B cell (primary cell): ENCODE data around the gene SF3B6. TPM values are rescaled to one million over a fixed set of nuclear protein-coding genes. Genes with fewer than 3 reads are reported as not detected.

Experiments
- ATAC-seq: fragments of 200-7000 bp; cut with Tn5 transposase; one replicate; pipeline ENCODE4 v1.10.0; 2021; ENCODE audit warnings: low read depth, mild to moderate bottlenecking, moderate number of reproducible peaks, moderate library complexity
- CTCF ChIA-PET: fragments of 350-600 bp; sonication (Branson Sonifier 250); formaldehyde crosslinking; loops from one replicate; lab custom pipeline; 2021; ENCODE audit warnings: antibody characterized with exemption, inconsistent platforms; lab: Charles Lee
- POLR2A ChIA-PET: fragments of 350-600 bp; sonication (Branson Sonifier 250); formaldehyde crosslinking; loops from one replicate; lab custom pipeline; 2021; ENCODE audit warnings: antibody characterized with exemption; lab: Charles Lee
- DNase-seq: peaks from one replicate; pipeline ENCODE4 v3.0.0; 2013
- H2AFZ ChIP-seq: 2 replicates; pipeline ENCODE4 v1.6.1; 2012; ENCODE audit warnings: mild to moderate bottlenecking, low read depth, low read length; ENCODE audit not compliant: insufficient read depth, poor library complexity, severe bottlenecking
- H3K27ac ChIP-seq, 2 donors: 1 replicate in 1 of 2; 2 replicates in 1 of 2; pipeline ENCODE4 v1.5.1; 2012 to 2013; ENCODE audit warnings: low read length in 2 of 2, mild to moderate bottlenecking in 2 of 2, moderate library complexity in 1 of 2
- H3K27me3 ChIP-seq, 4 experiments: fragments of 200-600 bp in 1 of 4; sonication (generic) in 1 of 4; replicated peaks in 1 of 4; 1 replicate in 2 of 4; 2 replicates in 2 of 4; pipeline versions ENCODE4 v1.6.1 to v1.7.0; 2013 to 2016; ENCODE audit warnings: low read length in 3 of 4, mild to moderate bottlenecking in 2 of 4, mixed read lengths in 1 of 4, moderate library complexity in 1 of 4; ENCODE audit not compliant: insufficient read depth in 4 of 4, control insufficient read depth in 3 of 4; ENCODE audit errors: control extremely low read depth in 1 of 4
- H3K36me3 ChIP-seq, 2 experiments: replicated peaks in 1 of 2; 1 replicate in 1 of 2; 2 replicates in 1 of 2; pipeline versions ENCODE4 v1.6.1 to v1.7.1; 2013; ENCODE audit warnings: low read length in 1 of 2; ENCODE audit not compliant: insufficient read depth in 2 of 2, control insufficient read depth in 1 of 2; ENCODE audit errors: control extremely low read depth in 1 of 2, extremely low read depth in 1 of 2
- H3K4me1 ChIP-seq, 2 donors: fragments of 200-600 bp in 1 of 2; sonication (generic) in 1 of 2; 1 replicate in 1 of 2; 2 replicates in 1 of 2; pipeline versions ENCODE4 v1.5.1 to v1.6.1; 2013 to 2017; ENCODE audit warnings: low read length in 2 of 2; ENCODE audit not compliant: control insufficient read depth in 2 of 2, insufficient read depth in 2 of 2
- H3K4me2 ChIP-seq: replicated peaks from 2 replicates; pipeline ENCODE3; 2012; ENCODE audit warnings: mild to moderate bottlenecking, low read depth, low read length; ENCODE audit not compliant: poor library complexity, severe bottlenecking
- H3K4me3 ChIP-seq, 5 experiments: fragments of 200-600 bp in 1 of 5; sonication (generic) in 1 of 5; 1 replicate in 3 of 5; 2 replicates in 2 of 5; pipeline versions ENCODE4 v1.5.1 to v1.7.0; 2011 to 2016; ENCODE audit warnings: low read length in 4 of 5, mild to moderate bottlenecking in 4 of 5, low read depth in 2 of 5, control low read depth in 1 of 5, moderate library complexity in 1 of 5; ENCODE audit not compliant: insufficient read depth in 1 of 5; ENCODE audit errors: control extremely low read depth in 1 of 5, extremely low read depth in 1 of 5
- H3K79me2 ChIP-seq: fragments of 200-600 bp; sonication (generic); one replicate; pipeline ENCODE4 v1.6.0; 2016; ENCODE audit warnings: low read length; ENCODE audit not compliant: control insufficient read depth, insufficient read depth
- H3K9ac ChIP-seq: fragments of 200-600 bp; sonication (generic); 2 replicates; pipeline ENCODE4 v1.6.1; 2017; ENCODE audit warnings: mild to moderate bottlenecking, low read length, moderate library complexity
- H3K9me3 ChIP-seq, 3 donors: one replicate each; pipeline versions ENCODE4 v1.6.1 to v1.7.1; 2013; ENCODE audit warnings: low read length in 2 of 3; ENCODE audit not compliant: control insufficient read depth in 2 of 3, insufficient read depth in 1 of 3; ENCODE audit errors: control extremely low read depth in 1 of 3
- H4K20me1 ChIP-seq: 2 replicates; pipeline ENCODE4 v1.6.0; 2012; ENCODE audit warnings: mild to moderate bottlenecking, low read length; ENCODE audit not compliant: insufficient read depth, control insufficient read depth, poor library complexity, severe bottlenecking
- H3K27ac Mint-ChIP-seq: one replicate; pipeline ENCODE4 v1.8.0; 2021; ENCODE audit warnings: mixed read lengths
- H3K27me3 Mint-ChIP-seq: one replicate; pipeline ENCODE4 v1.8.0; 2021; ENCODE audit warnings: mixed read lengths
- H3K4me1 Mint-ChIP-seq: one replicate; pipeline ENCODE4 v1.8.0; 2021; ENCODE audit warnings: mixed read lengths
- H3K4me3 Mint-ChIP-seq: one replicate; pipeline ENCODE4 v1.8.0; 2021; ENCODE audit warnings: mixed read lengths
- H3K9me3 Mint-ChIP-seq: one replicate; pipeline ENCODE4 v1.8.0; 2022; ENCODE audit warnings: mixed read lengths; ENCODE audit not compliant: insufficient read depth
- EZH2 ChIP-seq: IDR thresholded peaks from 2 replicates; pipeline ENCODE4 v1.6.1; 2012; ENCODE audit warnings: borderline replicate concordance, low read depth, mild to moderate bottlenecking, moderate library complexity, low read length; ENCODE audit not compliant: insufficient read depth, poor library complexity, severe bottlenecking
- WGBS: methylation state at CpG from one replicate; pipeline ENCODE4 v1.1.5; 2013; ENCODE audit warnings: missing lambda C conversion rate; ENCODE audit not compliant: insufficient coverage; 5-methylcytosine and 5-hydroxymethylcytosine counted together
- intact Hi-C: fragments of 100-400 bp; cut with micrococcal nuclease; formaldehyde crosslinking; loops from one replicate; pipeline ENCODE4 v1.10.0; 2022
- polyA plus RNA-seq: library from polyadenylated mRNA; depleted of rRNA; stranded (reverse); fragments of >200 nt; gene quantifications from 2 replicates; pipeline ENCODE4 v1.2.3, GENCODE V29; 2012
- total RNA-seq, 2 donors: library from RNA; stranded (reverse); fragments of 120-200 nt in 1 of 2; gene quantifications; 1 replicate in 1 of 2; 2 replicates in 1 of 2; pipeline versions ENCODE4 v1.2.3 to v1.2.4, GENCODE V29; 2013 to 2022
- TF ChIP-seq, protein P1 (sequence below): fragments of 200-600 bp; IDR thresholded peaks from one replicate; pipeline ENCODE4 v1.8.0; 2022; ENCODE audit warnings: antibody characterized with exemption, mild to moderate bottlenecking

Gene SF3B6
- total and polyA plus RNA-seq, 2 donors (not counting 1 experiment from before 2014, with no cell fraction given) = 47.2 to 48.4 TPM

DNA sequence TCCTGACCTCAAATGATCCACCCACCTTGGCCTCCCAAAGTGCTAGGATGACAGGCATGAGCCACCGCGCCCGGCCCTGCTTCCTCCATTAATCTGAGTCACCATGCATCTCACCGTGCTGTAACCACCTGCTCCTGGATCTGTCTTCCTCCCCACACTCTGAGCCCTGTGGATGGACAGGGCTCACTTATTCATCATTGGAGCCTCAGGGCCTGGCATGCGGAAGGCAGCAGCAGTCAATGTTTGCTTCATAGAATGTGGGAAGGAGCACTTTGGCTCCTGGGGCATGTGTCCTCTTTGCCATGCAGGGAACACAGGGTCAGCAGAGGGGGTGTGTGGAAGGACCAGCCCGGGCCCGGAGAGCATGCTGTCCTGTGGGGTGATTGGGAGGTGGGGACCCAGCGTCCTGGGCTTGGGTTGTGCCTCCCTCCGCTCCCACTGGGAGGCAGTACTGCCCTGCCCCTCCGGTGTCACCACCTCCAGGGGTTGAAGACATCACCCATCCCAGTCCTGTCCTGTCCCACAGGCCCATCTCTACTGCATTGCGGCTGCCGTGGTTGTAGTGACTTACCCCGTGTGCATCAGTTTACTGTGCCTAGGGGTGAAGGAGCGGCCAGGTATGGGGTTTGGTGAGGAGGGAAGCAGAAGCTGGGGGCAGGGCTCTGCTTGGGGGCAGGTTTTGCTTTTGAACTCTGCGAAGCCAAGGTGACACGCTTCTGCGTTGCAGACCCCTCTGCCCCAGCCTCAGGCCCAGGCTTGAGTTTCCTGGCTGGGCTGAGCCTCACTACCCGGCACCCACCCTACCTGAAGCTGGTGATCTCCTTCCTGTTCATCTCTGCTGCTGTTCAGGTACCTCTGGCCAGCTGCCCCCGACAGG, 54.8 kb downstream of the SF3B6 start:
- Histone ChIP-seq H3K4me3 (no peak overlapping the region), H3K27ac (no peak overlapping the region), H3K36me3 (peaks cover 2 to 13% of the 10 kb centered on the region in 2 experiments), H3K4me2 (no peak overlapping the region), H2AFZ (no peak overlapping the region), H3K27me3 (no peaks in the 10 kb centered on the region), H3K9ac (no peak overlapping the region), H3K4me1 (no peaks in the 10 kb centered on the region), H4K20me1 (no peaks in the 10 kb centered on the region), H3K9me3 (no peaks in the 10 kb centered on the region), H3K79me2 (no peaks in the 10 kb centered on the region)
- intact Hi-C loops = no loop called here
- DNase-seq = no peak
- Mint-ChIP-seq H3K4me3 (no peak overlapping the region), H3K4me1 (no peaks in the 10 kb centered on the region), H3K27me3 (no peaks in the 10 kb centered on the region), H3K9me3 (no peaks in the 10 kb centered on the region), H3K27ac (no peak overlapping the region)
- WGBS = 90% methylated on average over 13 of the region's 19 CpGs
- CTCF ChIA-PET = no interaction called here
- no peak for ATAC-seq
- POLR2A ChIA-PET = no interaction called here
- TF ChIP-seq, protein P1, sequence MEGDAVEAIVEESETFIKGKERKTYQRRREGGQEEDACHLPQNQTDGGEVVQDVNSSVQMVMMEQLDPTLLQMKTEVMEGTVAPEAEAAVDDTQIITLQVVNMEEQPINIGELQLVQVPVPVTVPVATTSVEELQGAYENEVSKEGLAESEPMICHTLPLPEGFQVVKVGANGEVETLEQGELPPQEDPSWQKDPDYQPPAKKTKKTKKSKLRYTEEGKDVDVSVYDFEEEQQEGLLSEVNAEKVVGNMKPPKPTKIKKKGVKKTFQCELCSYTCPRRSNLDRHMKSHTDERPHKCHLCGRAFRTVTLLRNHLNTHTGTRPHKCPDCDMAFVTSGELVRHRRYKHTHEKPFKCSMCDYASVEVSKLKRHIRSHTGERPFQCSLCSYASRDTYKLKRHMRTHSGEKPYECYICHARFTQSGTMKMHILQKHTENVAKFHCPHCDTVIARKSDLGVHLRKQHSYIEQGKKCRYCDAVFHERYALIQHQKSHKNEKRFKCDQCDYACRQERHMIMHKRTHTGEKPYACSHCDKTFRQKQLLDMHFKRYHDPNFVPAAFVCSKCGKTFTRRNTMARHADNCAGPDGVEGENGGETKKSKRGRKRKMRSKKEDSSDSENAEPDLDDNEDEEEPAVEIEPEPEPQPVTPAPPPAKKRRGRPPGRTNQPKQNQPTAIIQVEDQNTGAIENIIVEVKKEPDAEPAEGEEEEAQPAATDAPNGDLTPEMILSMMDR = no peak
- no peak for TF ChIP-seq EZH2

DNA sequence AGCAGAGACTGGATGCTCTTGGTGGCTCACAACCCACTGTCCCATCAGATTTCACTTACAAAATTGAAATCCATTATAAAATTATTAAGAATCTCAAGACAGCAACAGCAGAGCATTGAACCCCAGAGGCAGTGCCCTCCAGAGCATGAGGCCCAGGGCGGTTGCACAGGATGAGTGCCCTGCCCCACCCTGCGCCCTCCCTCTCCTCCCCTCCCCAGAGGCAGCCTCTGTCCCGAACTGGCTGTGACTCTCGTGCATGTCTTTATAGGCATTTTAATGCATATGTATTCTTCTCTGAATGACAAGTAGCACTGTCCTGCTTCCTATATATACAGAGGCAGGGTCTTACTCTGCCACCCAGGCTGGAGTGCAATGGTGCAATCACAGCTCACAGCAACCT, 55.9 kb downstream of the SF3B6 start:
- Mint-ChIP-seq H3K4me3 (no peak overlapping the region), H3K9me3 (no peaks in the 10 kb centered on the region), H3K27ac (no peak overlapping the region), H3K4me1 (no peaks in the 10 kb centered on the region), H3K27me3 (no peaks in the 10 kb centered on the region)
- Histone ChIP-seq H3K4me2 (no peak overlapping the region), H4K20me1 (no peaks in the 10 kb centered on the region), H3K4me3 (no peak overlapping the region), H3K27ac (no peak overlapping the region), H3K4me1 (no peaks in the 10 kb centered on the region), H3K79me2 (no peaks in the 10 kb centered on the region), H3K9ac (no peak overlapping the region), H2AFZ (no peak overlapping the region), H3K36me3 (peaks cover 2 to 11% of the 10 kb centered on the region in 2 experiments), H3K9me3 (no peaks in the 10 kb centered on the region), H3K27me3 (no peaks in the 10 kb centered on the region)
- no peak for ATAC-seq
- WGBS = 100% methylated on average over 3 of the region's 4 CpGs
- DNase-seq = no peak
- intact Hi-C loops = no loop called here
- no peak for TF ChIP-seq EZH2
- TF ChIP-seq, protein P1 = no peak
- CTCF ChIA-PET = interaction anchor here (0.9 kb wide), 1 partner anchor 64 kb away, joined by 3 read pairs; the partner anchor contains the start of gene TP53I3
- POLR2A ChIA-PET = no interaction called here
